Mucosa of gallbladder (tissue), 1 donor: ENCODE data around the gene CRIP3. TPM values are rescaled to one million over a fixed set of nuclear protein-coding genes. Genes with fewer than 3 reads are reported as not detected.
A peak's percentile ranks its signal among the peaks of the same experiment; 100 is the strongest.
"Not testable (repeated sequence)": the region's sequence is repeated elsewhere in the genome, so short reads cannot be mapped to it uniquely, and the experiment has no call there.

Source experiments
- DNase-seq: peaks from one replicate; pipeline ENCODE4 v3.0.0-alpha.2; 2020; ENCODE audit warnings: low spot score
- total RNA-seq: library from RNA; stranded (reverse); gene quantifications from one replicate; pipeline ENCODE4 v1.2.1, GENCODE V29; 2021
- donor health status: DM: no; HTN: no; CAD: no.

The CRIP3 gene
- total RNA-seq, result 7.3 TPM

DNA sequence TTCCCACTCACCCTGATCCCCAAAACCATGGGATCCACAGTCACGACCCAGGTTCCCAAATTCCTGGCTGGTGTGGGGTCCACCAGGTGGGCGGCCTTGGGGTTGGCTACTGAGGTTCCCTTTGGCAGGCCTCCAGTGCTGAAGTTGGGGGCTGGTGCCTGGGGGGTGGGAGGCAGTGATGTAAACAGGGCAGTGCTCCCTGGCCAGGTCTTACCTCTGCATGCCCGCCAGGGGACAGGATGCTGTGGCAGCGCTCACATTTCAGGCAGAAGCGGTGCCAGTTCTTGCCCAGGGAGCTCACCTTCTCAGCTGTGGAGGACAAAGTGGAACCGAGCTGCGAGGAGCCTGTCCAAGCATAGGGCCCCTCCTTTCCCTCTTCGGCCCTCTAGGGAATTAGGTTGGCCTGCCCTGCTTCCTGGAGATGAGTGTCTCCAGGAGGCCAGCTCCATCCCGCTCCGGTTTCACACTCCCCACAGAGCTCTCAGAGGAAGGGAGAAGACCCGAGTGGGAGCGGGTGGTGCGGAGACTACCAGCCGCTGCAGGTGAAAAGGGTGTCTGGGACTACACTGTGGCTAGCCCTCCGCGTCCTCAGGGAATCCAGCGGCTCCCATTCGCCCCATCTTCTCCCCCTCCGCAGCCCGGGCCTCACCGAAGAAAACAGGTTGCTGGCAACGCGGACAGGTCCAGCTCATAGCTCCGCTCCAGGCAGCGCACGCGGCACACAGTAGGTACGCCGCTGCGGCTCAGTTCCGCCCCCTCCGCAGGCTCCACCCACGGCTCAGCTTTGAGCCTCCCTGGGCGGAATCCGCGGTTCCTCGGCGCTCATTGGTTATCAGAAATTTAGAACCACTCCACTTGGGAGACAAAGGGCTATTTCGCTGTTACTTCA is at the start of gene CRIP3:
CRIP3 (minus strand) TSS at position 726 of the 889 bp plus-strand sequence; CDS start at position 692, 34 bp downstream.
- DNase-seq, result no peak

DNA sequence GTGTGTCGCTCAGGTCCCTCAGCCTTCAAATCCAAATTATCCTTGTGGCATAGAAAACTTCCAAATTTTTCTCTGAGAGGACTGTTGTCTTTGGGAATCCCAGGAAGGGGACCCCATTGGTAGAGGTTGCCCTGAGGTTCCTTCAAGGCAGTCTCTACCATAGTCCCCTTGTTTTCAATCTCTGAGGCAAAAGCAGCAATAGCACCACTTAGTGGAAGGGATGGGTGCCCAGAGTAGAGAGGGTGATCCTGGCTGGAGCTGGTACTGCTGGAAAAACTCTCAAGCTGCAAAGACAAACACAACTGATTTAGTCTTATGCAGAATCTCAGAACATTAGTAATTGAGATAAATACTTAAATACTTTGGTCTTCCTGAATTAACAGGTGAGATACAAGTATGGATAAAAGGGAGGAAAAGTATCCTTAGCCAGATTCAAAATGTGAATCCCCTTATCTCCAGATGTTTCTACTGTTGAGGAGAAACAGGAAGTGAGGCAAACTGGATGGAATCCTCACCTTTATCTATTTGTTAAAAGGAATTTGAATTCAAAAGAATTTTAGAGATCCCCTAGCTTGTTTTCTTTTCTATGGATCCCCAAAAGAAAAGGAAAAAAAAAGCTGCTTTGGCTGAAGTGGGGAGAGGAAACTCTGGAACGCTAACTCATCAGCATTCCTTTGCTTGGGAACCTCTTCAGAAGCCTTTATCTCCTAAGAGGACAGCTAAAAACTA is 47.4 kb upstream of the CRIP3 start:
- DNase-seq, result no peak

GRCh38 chr6:43351951-43352350 is 43.3 kb upstream of the CRIP3 start:
- DNase-seq, result not testable (repeated sequence)

DNA sequence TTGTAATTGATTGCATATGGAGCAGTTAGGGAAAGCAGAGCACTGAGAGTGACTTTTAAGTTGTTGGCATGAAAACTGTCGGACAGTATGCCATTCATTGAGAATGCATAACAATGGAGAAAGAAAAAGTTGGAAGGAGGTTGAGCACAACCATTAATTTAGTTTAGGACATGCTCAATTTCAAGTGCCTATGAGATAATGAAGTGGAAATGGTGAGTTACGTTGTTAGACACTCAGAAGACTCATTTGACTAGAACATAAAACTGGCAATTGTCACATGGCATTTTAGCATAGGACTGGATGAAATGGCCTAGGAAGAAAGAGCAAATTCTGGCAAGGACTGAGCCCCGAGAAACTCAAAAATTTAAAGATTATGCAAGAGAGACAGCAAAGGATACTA is 38.8 kb upstream of the CRIP3 start:
- no peak for DNase-seq

DNA sequence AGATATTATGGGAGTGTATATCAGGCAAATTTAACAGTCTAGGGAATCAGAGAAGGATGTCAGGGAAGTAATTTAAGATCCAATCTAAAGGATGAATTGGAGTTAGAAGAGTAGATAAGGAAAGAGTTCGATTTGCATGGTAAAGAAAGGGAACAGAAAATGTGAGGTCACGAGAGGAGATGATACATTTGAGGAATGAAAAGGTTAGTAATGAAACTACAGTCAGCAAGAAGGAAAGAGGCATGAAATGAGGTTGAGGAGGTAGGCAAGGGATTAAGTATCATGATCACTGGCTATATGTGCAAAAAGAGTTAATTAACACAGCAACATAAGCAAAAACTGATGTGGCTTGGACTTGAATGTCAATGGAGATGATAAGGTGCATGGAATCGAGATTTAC is 38.4 kb upstream of the CRIP3 start:
- DNase-seq, result no peak

GRCh38 chr6:43346243-43346642 is 37.6 kb upstream of the CRIP3 start:
- not testable (repeated sequence) for DNase-seq

- no peak for DNase-seq
These were observed 30.5 kb upstream of the CRIP3 start for GRCh38 chr6:43339168-43339567.

DNA sequence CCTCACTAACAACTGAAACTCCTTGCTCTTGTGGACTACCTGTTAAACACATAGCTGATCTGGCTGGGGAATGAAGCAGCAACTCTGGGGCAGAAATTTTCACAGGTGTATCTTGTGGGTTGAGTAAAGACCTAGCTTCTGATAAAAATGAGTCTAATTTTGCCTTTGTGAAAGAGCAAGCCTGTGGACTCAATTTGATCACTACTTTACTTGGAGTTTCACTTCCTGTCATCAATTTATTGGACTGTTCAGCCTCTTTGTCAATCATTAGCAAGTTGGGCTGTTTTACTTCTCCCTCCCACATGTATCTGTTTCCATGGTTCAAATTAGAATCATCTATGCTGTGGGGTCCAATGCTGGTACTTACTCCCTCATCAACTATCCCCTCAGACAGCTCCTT is 29.6 kb upstream of the CRIP3 start:
- DNase-seq, result no peak

GRCh38 chr6:43336382-43336781 is 27.8 kb upstream of the CRIP3 start:
- no peak for DNase-seq

GRCh38 chr6:43335469-43335868 is 26.8 kb upstream of the CRIP3 start:
- no peak for DNase-seq

- DNase-seq, result no peak
These were observed 26.0 kb upstream of the CRIP3 start for GRCh38 chr6:43334466-43335095.

GRCh38 chr6:43331891-43332290 is 23.3 kb upstream of the CRIP3 start:
- DNase-seq, result no peak

GRCh38 chr6:43331470-43331869 is 22.8 kb upstream of the CRIP3 start:
- no peak for DNase-seq

DNA sequence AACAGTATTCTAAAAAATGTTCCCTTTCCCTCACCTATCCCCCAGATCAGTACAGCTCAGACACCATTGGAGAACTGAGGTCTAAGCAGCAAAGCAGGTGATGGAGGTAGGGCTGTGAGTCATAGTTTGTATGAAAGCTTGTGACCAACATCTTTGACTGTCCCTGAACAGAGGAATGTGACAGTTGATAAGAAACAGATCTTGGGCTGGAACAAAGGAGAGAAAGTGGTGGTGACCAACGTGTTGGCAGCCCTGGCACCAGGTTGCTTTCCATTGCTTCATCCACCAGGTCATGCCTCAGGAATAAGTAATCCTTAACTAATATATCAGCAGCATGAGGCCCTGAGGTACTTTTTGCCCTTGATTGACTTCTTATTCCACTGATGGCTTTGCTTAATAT is 19.9 kb upstream of the CRIP3 start:
- DNase-seq, result peak; percentile 75

- no peak for DNase-seq
These were observed 17.2 kb upstream of the CRIP3 start for GRCh38 chr6:43325876-43326275.

GRCh38 chr6:43318011-43318410 is 9.4 kb upstream of the CRIP3 start:
- DNase-seq, result no peak

- DNase-seq, result no peak
These were observed 5.2 kb upstream of the CRIP3 start for GRCh38 chr6:43313813-43314212.

GRCh38 chr6:43311666-43312065 is 3.0 kb upstream of the CRIP3 start:
- no peak for DNase-seq

- no peak for DNase-seq
These were observed 2.0 kb upstream of the CRIP3 start for GRCh38 chr6:43310624-43311023.

DNA sequence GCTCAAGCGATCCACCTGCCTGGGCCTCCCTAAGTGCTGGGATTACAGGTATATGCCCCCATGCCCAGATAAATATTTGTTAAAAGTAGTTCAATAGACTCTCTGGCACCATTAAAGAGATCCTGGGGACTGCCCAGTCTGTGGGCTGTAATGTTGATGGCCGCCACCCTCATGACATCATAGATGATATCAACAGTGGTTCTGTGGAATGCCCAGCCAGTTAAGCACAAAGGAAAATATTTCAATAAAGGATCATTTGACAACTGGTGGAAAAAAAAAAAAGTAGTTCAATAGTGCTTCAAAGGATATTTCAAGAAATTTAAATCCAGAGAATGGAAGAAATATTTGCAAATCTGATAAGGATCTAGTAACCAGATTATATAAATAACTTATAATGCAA is 1.5 kb upstream of the CRIP3 start:
- DNase-seq, result no peak

DNA sequence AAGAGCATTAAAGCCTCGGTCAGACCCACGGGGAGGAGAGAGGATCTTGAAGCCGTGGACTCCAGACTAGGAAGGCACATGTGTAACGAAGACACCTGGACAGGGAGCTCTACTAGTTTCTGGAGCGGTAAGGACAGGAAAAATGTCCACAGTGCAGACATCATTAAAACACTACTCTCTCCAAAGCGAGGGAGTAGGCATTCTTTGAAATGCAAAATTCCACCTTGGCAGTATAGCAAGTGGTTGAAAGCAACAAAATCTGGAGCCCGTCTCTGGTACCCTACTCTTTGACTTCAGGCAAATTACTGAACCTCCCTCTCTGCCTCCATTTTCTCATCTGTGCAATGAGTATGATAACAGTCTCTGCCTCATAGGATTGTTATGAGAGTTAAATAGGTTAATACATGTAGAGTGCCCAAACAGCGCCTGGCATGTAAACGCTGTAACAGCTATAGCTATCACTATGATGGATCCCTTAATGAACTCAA is 408 bp upstream of the CRIP3 start:
- DNase-seq, result no peak

DNA sequence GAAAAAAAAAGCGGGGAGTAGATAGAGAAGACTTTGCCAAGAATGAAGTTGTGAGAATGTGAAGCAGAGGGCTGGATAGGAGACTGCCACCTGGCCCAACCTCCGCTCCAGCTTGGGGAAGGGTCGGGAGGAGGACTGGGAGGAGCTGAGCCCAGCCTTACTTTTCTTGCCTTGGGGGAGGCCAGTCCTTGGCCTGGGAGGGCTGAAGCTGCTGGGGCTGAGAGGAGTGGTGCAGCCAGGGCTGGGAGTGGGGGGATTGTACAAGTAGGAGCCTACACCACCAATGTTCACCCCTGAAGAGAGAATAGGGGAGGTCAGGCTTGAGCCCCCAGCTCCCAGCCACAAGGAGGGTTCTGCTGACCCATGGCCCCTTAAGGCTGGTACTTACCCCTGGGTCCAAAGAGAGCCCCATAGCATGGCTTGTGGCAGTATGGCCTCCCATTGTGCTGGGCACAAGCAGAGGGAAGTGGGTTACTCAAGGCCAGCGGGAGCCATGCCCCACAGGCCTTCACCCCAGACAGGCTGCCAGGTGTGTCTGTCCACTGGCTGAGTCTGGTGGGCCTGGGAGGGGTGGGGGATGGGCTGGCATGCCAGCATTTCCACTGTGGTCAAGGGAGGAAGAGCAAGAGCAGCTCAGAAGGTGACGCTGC is 1.1 kb downstream of the CRIP3 start:
- no peak for DNase-seq
